HG03520 (cell line): ENCODE results near the gene VLDLR.
"Not testable (repeated sequence)": the region's sequence is repeated elsewhere in the genome, so short reads cannot be mapped to it uniquely, and the experiment has no call there.

Source experiments
- ATAC-seq: cut with Tn5 transposase; IDR thresholded peaks from one replicate; pipeline ENCODE4 v1.9.1; 2021; ENCODE audit warnings: mild to moderate bottlenecking, moderate library complexity; ENCODE audit not compliant: unreplicated experiment

VLDLR gene

GRCh38 chr9:2707256-2707655 lies 85.7 kb downstream of the VLDLR start:
- not testable (repeated sequence) for ATAC-seq
